Activated CD8-positive, alpha-beta memory T cell treated with anti-CD3 and anti-CD28 coated beads, Interleukin-2, amount 10 ng/mL, durations not matched to agents 7 days and 5 days (primary cell): ENCODE data around the gene CARD19. TPM values are rescaled to one million over a fixed set of nuclear protein-coding genes. Genes with fewer than 3 reads are reported as not detected.
A peak's percentile ranks its signal among the peaks of the same experiment; 100 is the strongest.
"Not testable (repeated sequence)": the region's sequence is repeated elsewhere in the genome, so short reads cannot be mapped to it uniquely, and the experiment has no call there.

Source experiments
- ATAC-seq: fragments of 150-1000 bp; cut with Tn5 transposase; one replicate; pipeline ENCODE4 v1.10.0; 2021; ENCODE audit warnings: moderate library complexity
- CTCF ChIA-PET: fragments of 350-600 bp; sonication (Branson Sonifier 250); formaldehyde crosslinking; loops from one replicate; lab custom pipeline; 2021; ENCODE audit warnings: antibody characterized with exemption; lab: Charles Lee
- DNase-seq: peaks from one replicate; pipeline ENCODE4 v3.0.0-alpha.2; 2020
- H3K27ac Mint-ChIP-seq: one replicate; pipeline ENCODE4 v1.8.0; 2021; ENCODE audit warnings: mild to moderate bottlenecking, mixed read lengths
- H3K27me3 Mint-ChIP-seq: one replicate; pipeline ENCODE4 v1.8.0; 2021; ENCODE audit warnings: mixed read lengths
- H3K36me3 Mint-ChIP-seq: one replicate; pipeline ENCODE4 v1.8.0; 2021; ENCODE audit warnings: mild to moderate bottlenecking, mixed read lengths
- H3K4me1 Mint-ChIP-seq: one replicate; pipeline ENCODE4 v1.8.0; 2021; ENCODE audit warnings: mixed read lengths
- H3K4me3 Mint-ChIP-seq: one replicate; pipeline ENCODE4 v1.8.0; 2021; ENCODE audit warnings: mild to moderate bottlenecking, moderate library complexity, mixed read lengths
- H3K9me3 Mint-ChIP-seq: one replicate; pipeline ENCODE4 v1.8.0; 2022; ENCODE audit warnings: low read depth, mixed read lengths
- total RNA-seq, 2 experiments: library from RNA; stranded (reverse); gene quantifications; one replicate each; pipeline ENCODE4 v1.2.3, GENCODE V29; 2021

CARD19 gene
- total RNA-seq, 2 experiments from 2014 or later: 45.0 to 83.0 TPM

DNA sequence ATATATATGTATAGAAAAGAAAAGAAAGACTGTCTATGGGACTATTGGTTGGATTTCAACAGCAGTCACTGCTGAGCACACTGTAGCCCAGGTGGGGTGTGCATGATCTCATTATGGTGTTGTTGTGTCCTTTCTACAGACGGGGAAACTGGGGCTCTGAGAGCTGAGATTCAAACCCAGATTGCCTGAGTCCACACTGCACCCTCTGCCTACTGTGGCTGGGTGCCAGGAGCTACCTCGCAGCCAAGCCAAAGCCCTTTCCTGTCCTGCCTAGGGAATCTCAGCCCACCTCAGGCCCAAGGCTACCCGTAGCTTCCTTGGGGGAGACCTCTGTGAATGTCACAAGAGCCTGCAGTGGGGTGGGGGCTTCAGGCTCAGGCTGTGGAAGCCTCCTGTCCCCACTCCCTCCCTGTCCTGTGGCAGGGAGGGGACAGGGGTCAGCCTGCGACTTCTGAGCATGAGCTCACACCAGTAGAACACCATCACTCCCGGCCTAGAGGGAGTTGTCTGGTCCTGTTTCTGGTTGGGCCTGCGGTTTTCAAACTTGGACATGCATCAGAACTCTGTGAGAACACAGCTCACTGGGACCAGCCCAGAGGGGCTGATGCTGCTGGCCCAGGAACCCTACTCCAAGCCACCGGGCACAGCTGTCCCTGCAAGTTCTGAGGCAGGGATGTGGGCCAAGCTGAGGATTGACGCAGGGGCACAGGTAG lies 45.9 kb downstream of the CARD19 start:
- H3K9me3 Mint-ChIP-seq: peaks cover 4% of the 10 kb centered on the region
- no peaks in the 10 kb centered on the region for H3K27me3 Mint-ChIP-seq
- peaks cover 7% of the 10 kb centered on the region for H3K36me3 Mint-ChIP-seq
- DNase-seq: no peak
- peaks cover 44% of the 10 kb centered on the region for H3K4me1 Mint-ChIP-seq
- CTCF ChIA-PET: interaction anchor here (1.0 to 2.8 kb wide), 3 partner anchors 12 to 33 kb away, joined by 4 to 12 read pairs (median 6); no protein-coding TSS in a partner anchor
- no peak for ATAC-seq
- H3K4me3 Mint-ChIP-seq: no peak overlapping the region
- H3K27ac Mint-ChIP-seq: no peak overlapping the region

DNA sequence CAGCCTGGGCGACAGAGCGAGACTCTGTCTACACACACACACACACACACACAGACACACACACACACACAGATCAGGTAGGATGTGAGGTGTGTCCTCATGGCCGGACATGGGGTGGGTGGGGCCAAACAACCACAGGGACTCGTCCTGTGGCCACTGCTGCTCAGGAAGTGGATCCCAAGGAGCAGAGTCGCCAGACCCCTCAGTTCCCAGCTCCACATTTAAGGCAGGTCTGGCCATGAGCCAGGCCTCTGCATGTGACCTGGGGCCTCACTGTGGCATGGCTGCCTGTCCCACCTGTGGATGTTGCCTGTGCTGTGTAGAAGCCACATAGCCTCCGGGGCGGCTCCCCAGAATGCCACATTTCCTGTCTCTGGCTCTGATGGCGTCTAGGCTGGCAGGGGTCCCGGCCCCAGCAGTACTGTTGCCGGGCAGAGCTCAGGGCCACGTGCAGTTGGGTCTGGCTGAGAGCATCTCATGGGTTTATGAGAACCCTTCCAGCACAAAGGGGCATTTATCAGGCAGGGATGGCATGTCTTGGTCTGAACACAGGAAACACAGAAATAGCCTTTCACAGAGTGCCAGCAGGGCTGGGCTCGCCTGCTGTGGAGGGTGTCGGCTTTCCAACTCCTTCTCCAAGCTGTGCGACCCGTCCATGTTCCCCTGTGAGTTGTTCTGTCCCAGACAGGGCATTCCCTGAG lies 48.0 kb downstream of the CARD19 start:
- Mint-ChIP-seq H3K9me3 (peaks cover 9% of the 10 kb centered on the region), H3K27ac (peak overlapping the region; percentile 84), H3K4me1 (peaks cover 40% of the 10 kb centered on the region), H3K36me3 (peaks cover 19% of the 10 kb centered on the region), H3K4me3 (no peak overlapping the region), H3K27me3 (no peaks in the 10 kb centered on the region)
- peak; percentile 88 for ATAC-seq
- CTCF ChIA-PET: interaction anchor here (1.0 to 2.8 kb wide), 5 partner anchors 10 to 35 kb away, joined by 5 to 10 read pairs (median 6); partner anchors contain the start of gene NINJ1
- DNase-seq: peak; percentile 71

DNA sequence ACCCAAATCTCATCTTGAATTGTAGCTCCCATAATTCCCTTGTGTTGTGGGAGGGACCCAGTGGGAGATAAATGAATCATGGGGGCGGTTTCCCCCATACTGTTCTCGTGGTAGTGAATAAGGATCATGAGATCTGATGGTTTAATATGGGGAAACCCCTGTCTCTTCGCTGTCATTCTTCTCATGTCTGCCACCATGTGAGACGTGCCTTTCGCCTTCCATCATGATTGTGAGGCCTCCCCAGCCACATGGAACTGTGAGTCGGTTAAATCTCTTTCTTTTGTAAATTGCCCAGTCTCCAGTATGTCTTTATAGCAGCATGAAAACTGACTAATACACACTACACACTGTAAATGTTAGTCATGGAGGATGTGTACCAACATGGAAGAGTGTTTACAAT lies 50.7 kb downstream of the CARD19 start:
- H3K9me3 Mint-ChIP-seq, H3K4me3 Mint-ChIP-seq, DNase-seq, H3K27ac Mint-ChIP-seq, ATAC-seq, H3K27me3 Mint-ChIP-seq: not testable (repeated sequence)
- CTCF ChIA-PET: interaction anchor here (0.7 kb wide), 1 partner anchor 10 kb away, joined by 3 read pairs; no protein-coding TSS in a partner anchor
- peaks cover 19% of the 10 kb centered on the region for H3K36me3 Mint-ChIP-seq
- peaks cover 50% of the 10 kb centered on the region for H3K4me1 Mint-ChIP-seq

DNA sequence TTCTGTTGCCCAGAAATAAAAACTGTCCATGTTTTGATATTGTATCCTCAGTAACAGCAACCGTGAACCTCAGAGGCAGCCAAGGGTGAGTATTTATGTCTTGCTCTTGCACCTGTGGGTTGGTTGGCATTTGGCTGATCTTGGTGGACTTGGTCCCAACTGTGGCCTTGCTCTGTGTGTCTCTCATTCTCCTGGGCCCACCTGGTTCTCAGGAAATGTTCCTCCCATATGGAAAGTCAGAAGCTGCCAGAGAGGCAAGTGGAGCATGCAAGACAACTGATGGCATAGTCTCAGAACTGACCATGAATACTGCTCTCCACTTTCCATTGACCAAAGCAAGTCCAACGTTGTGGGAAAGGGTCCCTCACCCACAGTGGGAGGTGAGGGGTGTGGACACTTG lies 51.6 kb downstream of the CARD19 start:
- DNase-seq: no peak
- peaks cover 19% of the 10 kb centered on the region for H3K36me3 Mint-ChIP-seq
- H3K4me3 Mint-ChIP-seq: no peak overlapping the region
- CTCF ChIA-PET: no interaction called here
- no peak for ATAC-seq
- H3K4me1 Mint-ChIP-seq: peaks cover 48% of the 10 kb centered on the region
- H3K27ac Mint-ChIP-seq: no peak overlapping the region
- H3K9me3 Mint-ChIP-seq: peaks cover 9% of the 10 kb centered on the region
- no peaks in the 10 kb centered on the region for H3K27me3 Mint-ChIP-seq

DNA sequence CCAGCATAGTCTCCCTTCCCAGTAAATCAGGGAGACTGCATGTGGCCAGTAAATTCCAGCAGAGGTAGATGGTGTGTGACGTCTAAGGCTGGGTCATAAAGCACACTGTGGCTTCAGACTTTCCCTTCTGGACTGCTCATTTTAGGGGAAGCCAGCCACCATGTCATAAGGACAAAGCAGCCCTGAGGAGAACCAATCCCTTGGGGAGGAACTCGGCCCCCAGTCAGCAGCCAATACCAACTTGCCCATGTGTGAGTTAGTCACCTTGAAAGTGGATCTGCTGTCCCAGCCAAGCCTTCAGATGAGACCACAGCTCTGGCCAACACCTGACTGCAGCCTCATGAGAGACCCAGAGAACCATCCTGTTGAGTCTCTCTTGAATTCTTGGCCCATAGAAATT lies 52.7 kb downstream of the CARD19 start:
- H3K4me1 Mint-ChIP-seq: peaks cover 41% of the 10 kb centered on the region
- CTCF ChIA-PET: no interaction called here
- no peak for DNase-seq

DNA sequence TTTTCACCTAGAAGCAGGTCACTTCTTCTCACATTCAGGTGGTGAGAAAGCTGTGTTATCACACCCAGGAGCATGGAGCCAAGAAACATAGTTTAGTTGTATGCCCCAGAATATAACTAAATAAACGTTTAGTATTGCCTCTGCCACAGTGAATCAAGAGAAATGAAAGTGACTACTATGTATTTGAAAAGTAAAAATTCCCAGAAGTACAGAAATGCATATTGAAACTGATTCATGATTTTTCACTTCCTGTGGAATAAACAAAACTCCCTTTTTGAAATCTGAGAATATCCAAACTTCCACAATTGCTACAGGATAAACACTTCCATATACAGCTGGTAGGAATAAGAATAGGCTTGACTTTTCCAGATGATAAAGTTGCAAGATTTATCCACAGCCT lies 53.3 kb downstream of the CARD19 start:
- H3K27ac Mint-ChIP-seq: no peak overlapping the region
- DNase-seq (no peak), ATAC-seq (no peak)
- H3K27me3 Mint-ChIP-seq: no peaks in the 10 kb centered on the region
- H3K9me3 Mint-ChIP-seq: peaks cover 9% of the 10 kb centered on the region
- H3K36me3 Mint-ChIP-seq: peaks cover 19% of the 10 kb centered on the region
- CTCF ChIA-PET: no interaction called here
- no peak overlapping the region for H3K4me3 Mint-ChIP-seq
- H3K4me1 Mint-ChIP-seq: peaks cover 34% of the 10 kb centered on the region

More for the DNA sequence above, 52.7 kb downstream of the CARD19 start:
- no peak for ATAC-seq
- no peak overlapping the region for H3K27ac Mint-ChIP-seq
- peaks cover 19% of the 10 kb centered on the region for H3K36me3 Mint-ChIP-seq
- H3K9me3 Mint-ChIP-seq: peaks cover 9% of the 10 kb centered on the region
- no peaks in the 10 kb centered on the region for H3K27me3 Mint-ChIP-seq
- H3K4me3 Mint-ChIP-seq: no peak overlapping the region

DNA sequence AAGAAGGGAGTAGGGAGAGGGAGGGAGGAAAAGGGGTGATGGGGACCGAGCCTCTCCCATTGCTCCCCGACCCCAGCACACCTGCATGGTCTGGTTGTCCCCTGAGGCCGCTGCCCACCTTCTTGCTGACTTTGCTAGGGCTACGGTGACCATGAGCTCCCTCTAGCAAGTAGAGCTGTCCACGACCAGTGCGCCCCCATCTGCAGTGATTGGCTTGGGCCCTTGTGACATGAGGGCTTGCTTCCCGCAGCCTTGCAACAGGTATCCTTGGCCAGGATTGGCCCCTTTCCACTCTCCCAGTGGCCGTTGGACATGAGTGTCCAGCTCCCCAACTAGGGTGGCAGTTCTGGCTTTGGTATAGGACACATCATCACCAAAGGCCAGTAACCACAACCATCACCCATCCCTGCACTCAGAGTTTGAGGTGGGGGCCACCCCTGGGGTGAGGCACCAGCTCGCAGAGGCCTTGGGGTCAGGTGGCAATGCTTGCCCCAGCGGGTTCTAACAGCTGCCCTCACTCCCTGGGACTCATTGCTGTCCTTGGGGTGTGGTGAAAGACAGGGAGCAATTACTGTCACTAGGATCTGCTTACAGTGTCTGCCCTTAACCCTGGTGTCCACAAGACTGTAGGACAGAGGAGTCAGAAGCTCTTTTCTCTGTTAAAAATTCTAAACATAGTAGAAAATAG lies 55.2 kb downstream of the CARD19 start:
- H3K36me3 Mint-ChIP-seq: peaks cover 15% of the 10 kb centered on the region
- peaks cover 9% of the 10 kb centered on the region for H3K9me3 Mint-ChIP-seq
- H3K4me1 Mint-ChIP-seq: peaks cover 36% of the 10 kb centered on the region
- CTCF ChIA-PET: interaction anchor here (1.0 to 1.4 kb wide), 2 partner anchors 43 to 152 kb away, joined by 3 read pairs; no protein-coding TSS in a partner anchor
- ATAC-seq (no peak), DNase-seq (no peak)
- H3K27ac Mint-ChIP-seq: no peak overlapping the region
- H3K27me3 Mint-ChIP-seq: no peaks in the 10 kb centered on the region
- H3K4me3 Mint-ChIP-seq: no peak overlapping the region

DNA sequence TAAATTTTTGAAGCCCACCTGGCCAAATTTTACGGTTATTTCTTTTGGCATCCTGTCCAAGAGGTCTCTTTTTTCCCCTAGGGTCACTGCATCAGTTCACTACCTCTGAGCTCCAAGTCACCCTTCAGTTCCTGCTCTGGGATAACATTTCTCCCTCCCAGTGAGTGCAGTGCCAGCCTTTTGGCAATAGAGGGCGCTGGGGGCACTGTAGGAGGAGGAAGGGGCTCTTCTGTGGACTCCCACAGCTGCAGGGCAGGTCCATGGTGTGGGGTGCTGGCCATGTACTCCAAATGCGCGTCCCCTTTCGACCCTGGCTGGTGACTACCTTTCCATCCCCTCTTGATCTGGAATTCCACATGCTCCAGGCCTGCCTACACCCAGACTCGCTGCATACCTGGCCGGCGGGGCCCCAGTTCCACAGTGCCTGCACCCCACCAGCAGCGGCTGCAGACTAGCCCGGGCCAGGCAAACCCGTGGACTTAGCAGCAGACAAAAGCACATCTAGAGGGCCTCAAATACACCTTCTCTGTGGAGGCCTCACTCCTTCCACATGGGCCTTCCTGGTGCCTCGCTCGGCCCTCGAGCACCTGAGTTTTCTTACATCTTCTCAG lies 58.4 kb downstream of the CARD19 start:
- Mint-ChIP-seq H3K27ac (no peak overlapping the region), H3K9me3 (no peaks in the 10 kb centered on the region), H3K27me3 (no peaks in the 10 kb centered on the region), H3K4me1 (peaks cover 28% of the 10 kb centered on the region), H3K36me3 (peaks cover 3% of the 10 kb centered on the region), H3K4me3 (no peak overlapping the region)
- CTCF ChIA-PET: interaction anchor here (0.6 to 1.7 kb wide), 11 partner anchors 10 to 1052 kb away, joined by 3 to 10 read pairs (median 3); no protein-coding TSS in a partner anchor
- no peak for ATAC-seq
- DNase-seq: peak; percentile 61

DNA sequence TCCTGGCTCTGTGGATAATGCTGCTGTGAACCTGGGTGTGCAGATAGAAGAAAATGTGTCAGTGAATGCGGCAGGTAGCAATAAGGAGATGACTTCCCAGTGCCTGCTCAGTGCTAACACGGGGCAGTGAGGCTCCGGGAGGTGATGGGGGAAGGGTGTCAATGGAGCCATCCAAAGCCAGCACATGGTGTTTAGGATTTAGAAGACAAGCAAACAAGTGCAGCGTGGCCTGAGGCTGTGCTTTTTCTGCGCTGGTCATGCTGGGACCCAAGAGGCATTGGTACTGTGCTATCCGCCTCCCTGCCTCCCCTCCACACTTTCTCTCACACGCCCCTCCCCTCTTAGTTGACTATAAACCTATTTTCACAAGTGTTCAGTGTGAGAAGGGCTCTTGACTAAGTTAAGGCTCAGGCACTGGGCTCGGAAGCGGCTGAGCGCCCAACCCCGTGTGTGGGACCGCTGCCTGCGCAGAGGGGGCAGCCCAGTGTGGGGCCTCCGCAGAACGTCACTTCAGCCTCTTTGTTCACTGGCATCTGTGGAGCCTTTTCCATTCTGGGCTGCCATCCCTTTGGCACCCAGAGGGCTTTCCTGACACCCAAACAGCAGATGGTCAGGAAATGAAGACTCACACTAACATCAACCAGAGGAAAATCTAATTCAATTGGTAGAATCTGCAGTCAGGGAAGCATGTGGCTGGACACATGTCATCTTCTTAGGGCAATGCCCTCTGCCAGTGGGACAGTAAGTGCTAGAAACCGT lies 59.9 kb downstream of the CARD19 start:
- CTCF ChIA-PET: interaction anchor here (0.8 to 1.6 kb wide), 8 partner anchors 10 to 410 kb away, joined by 3 to 6 read pairs (median 4); no protein-coding TSS in a partner anchor
- no peaks in the 10 kb centered on the region for H3K9me3 Mint-ChIP-seq
- peaks cover 26% of the 10 kb centered on the region for H3K4me1 Mint-ChIP-seq
- H3K36me3 Mint-ChIP-seq: peaks cover 3% of the 10 kb centered on the region
- peak overlapping the region; percentile 74 for H3K27ac Mint-ChIP-seq
- no peaks in the 10 kb centered on the region for H3K27me3 Mint-ChIP-seq
- no peak overlapping the region for H3K4me3 Mint-ChIP-seq
- no peak for DNase-seq
- no peak for ATAC-seq

DNA sequence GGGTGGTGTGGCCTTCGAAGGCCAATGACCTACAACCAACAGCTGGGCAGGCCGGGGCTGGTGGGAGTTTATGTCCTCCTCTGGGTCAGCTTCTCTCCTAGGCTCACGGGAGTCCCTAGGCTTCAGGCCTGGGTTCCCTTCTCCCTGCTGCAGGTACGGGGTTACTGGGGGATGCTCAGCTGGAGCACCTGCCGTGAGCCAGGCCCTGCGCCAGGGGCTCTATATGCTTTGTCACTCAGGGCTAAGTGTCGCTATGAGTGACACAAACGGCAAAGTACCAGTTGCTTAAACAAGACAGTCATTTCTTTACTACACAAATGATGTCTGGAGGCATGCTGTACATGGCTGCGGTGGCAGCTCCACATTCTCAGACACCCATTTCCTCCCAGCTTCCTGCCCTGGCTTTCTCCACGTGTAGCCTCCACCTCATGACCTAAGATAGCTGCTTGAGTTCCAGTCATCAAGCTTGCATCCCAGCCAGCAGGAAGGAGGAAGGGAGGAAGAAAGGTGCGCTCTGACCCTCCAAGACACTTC lies 60.5 kb downstream of the CARD19 start:
- peak overlapping the region; percentile 74 for H3K27ac Mint-ChIP-seq
- peaks cover 26% of the 10 kb centered on the region for H3K4me1 Mint-ChIP-seq
- no peak overlapping the region for H3K4me3 Mint-ChIP-seq
- H3K9me3 Mint-ChIP-seq: no peaks in the 10 kb centered on the region
- ATAC-seq (peak; percentile 89), DNase-seq (peak; percentile 85)
- peaks cover 3% of the 10 kb centered on the region for H3K36me3 Mint-ChIP-seq
- H3K27me3 Mint-ChIP-seq: no peaks in the 10 kb centered on the region
- CTCF ChIA-PET: interaction anchor here (0.8 to 1.6 kb wide), 9 partner anchors 10 to 410 kb away, joined by 3 to 6 read pairs (median 4); no protein-coding TSS in a partner anchor

DNA sequence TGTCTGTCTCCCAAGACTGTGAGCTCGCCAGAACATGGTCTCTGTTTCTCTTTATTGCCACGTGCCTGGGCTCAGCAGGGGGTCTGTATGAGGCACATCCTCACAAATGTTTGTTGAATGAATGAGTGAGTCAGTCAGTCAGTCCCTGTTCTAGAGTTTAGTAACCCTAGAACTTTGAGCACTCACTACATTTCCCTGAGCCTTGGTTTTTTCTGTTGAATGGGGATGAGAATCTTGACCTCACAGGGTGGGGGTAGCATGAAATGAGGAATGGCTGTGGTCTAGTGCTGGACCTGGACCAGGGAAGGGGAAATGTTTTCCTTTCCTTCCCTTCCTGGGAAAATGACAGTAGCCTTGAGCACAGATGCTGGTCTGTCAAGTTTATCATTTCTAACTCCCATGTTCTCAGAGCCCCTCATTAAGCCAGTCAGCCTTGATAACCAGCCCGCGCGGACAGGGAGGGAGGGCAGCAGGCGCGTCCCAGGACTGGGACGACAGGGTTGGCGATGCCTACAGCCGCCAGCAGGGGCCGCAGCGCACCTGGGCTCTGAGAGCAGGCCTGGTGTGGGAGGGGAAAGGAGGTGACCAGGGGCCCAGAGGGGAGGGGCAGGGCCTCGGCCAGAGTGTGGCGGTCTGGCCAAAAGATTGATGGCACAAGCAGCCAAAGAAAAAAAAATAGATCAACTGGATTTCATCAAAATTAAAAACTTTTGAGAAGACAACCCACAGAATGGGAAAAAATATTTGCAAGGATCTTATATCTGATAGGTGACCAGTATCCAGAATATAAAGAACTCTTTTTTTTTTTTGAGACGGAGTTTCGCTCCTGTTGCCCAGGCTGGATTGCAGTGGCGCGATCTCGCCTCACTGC lies 63.8 kb downstream of the CARD19 start:
- ATAC-seq (peak; percentile 85), DNase-seq (peak; percentile 79)
- Mint-ChIP-seq H3K9me3 (no peaks in the 10 kb centered on the region), H3K27me3 (no peaks in the 10 kb centered on the region), H3K4me3 (no peak overlapping the region), H3K27ac (no peak overlapping the region), H3K36me3 (peaks cover 3% of the 10 kb centered on the region), H3K4me1 (peaks cover 25% of the 10 kb centered on the region)
- CTCF ChIA-PET: interaction anchor here (0.7 to 2.6 kb wide), 8 partner anchors 10 to 1144 kb away, joined by 3 to 12 read pairs (median 3); no protein-coding TSS in a partner anchor
